ENCODE measurements around the gene ARHGEF40. TPM values are rescaled to one million over a fixed set of nuclear protein-coding genes. Genes with fewer than 3 reads are reported as not detected.

ARHGEF40 gene
- total and polyA plus RNA-seq, 7 donors, result 6.8 to 18.7 (median 10.1) TPM

- Histone ChIP-seq H3K27me3 (ENCODE audit: insufficient read depth in 3 of 3, low read length in 2 of 3) (no peaks in the 10 kb centered on the region), H3K36me3 (ENCODE audit: insufficient read depth in 1 of 2, low read depth in 1 of 2) (no peaks in the 10 kb centered on the region), H3K27ac (peak overlapping the region; percentile 67), H3K9me3 (no peaks in the 10 kb centered on the region), H3K4me3 (peak overlapping the region; percentile 74), H3K4me1 (peaks cover 24% of the 10 kb centered on the region)
- ATAC-seq (no peak), DNase-seq (no peak)
- TF ChIP-seq CTCF (IDR thresholded peaks at IDR 0.05), result no peak
- intact Hi-C loops (cut with DNase I), result loop anchor here in 1 of 2 donors (10.0 kb wide), 1 partner anchor 414 kb away; the partner anchor contains the start of genes ANG and RNASE4
- WGBS, 3 donors, result 5 to 12% (median 7%) methylated on average over 16 of the region's 16 CpGs
Observed at GRCh38 chr14:21098892-21099595, 28.9 kb downstream of the ARHGEF40 start.

GRCh38 chr14:21099596-21099985 lies 29.5 kb downstream of the ARHGEF40 start:
- no peak for TF ChIP-seq CTCF (IDR thresholded peaks at IDR 0.05)
- no peaks in the 10 kb centered on the region for H3K36me3 ChIP-seq (ENCODE audit: insufficient read depth in 1 of 2, low read depth in 1 of 2)
- 59 to 71% (median 69%) methylated on average over 5 of the region's 5 CpGs for WGBS, 3 donors
- H3K27ac ChIP-seq, result peak overlapping the region; percentile 67
- peak overlapping the region; percentile 74 for H3K4me3 ChIP-seq
- ATAC-seq (no peak), DNase-seq (no peak)
- H3K9me3 ChIP-seq, result no peaks in the 10 kb centered on the region
- no peaks in the 10 kb centered on the region for H3K27me3 ChIP-seq (ENCODE audit: insufficient read depth in 3 of 3, low read length in 2 of 3)
- intact Hi-C loops (cut with DNase I), result loop anchor here in 1 of 2 donors (10.0 kb wide), 1 partner anchor 415 kb away; the partner anchor contains the start of genes ANG and RNASE4
- H3K4me1 ChIP-seq, result peaks cover 25% of the 10 kb centered on the region

- no peak within 1 kb of the TSS for H3K27ac ChIP-seq
- no peaks in the 10 kb centered on the region for H3K36me3 ChIP-seq (ENCODE audit: insufficient read depth in 1 of 2, low read depth in 1 of 2)
- no peaks in the 10 kb centered on the region for H3K9me3 ChIP-seq
- no peaks in the 10 kb centered on the region for H3K27me3 ChIP-seq (ENCODE audit: insufficient read depth in 3 of 3, low read length in 2 of 3)
- DNase-seq (no peak), ATAC-seq (no peak)
- WGBS, 3 donors, result 86 to 93% (median 88%) methylated on average over 5 of the region's 5 CpGs
- H3K4me1 ChIP-seq, result peaks cover 37% of the 10 kb centered on the region
- no peak within 1 kb of the TSS for H3K4me3 ChIP-seq
- intact Hi-C loops (cut with DNase I), result loop anchor here (5.0 to 10.0 kb wide), 3 partner anchors 34 to 639 kb away; partner anchors contain the start of genes ANG (in 1 of the 2), PIP4P1 (in 1 of the 2) and RNASE4 (in 1 of the 2)
- TF ChIP-seq CTCF (IDR thresholded peaks at IDR 0.05), result no peak
Observed at GRCh38 chr14:21100931-21101330, 30.8 kb downstream of the ARHGEF40 start, which contains the start of gene TMEM253. TMEM253 (plus strand) TSS chr14:21101066; CDS start chr14:21101344, 278 bp downstream.

GRCh38 chr14:21101802-21102413 lies 31.8 kb downstream of the ARHGEF40 start:
- 85 to 92% (median 88%) methylated on average over 8 of the region's 8 CpGs for WGBS, 3 donors
- intact Hi-C loops (cut with DNase I), result loop anchor here (5.0 to 10.0 kb wide), 3 partner anchors 35 to 640 kb away; partner anchors contain the start of genes ANG (in 1 of the 2), PIP4P1 (in 1 of the 2) and RNASE4 (in 1 of the 2)
- no peak overlapping the region for H3K27ac ChIP-seq
- H3K4me3 ChIP-seq, result no peak overlapping the region
- DNase-seq, result no peak
- H3K36me3 ChIP-seq (ENCODE audit: insufficient read depth in 1 of 2, low read depth in 1 of 2), result no peaks in the 10 kb centered on the region
- TF ChIP-seq CTCF (IDR thresholded peaks at IDR 0.05), result no peak
- ATAC-seq, result no peak
- peaks cover 40% of the 10 kb centered on the region for H3K4me1 ChIP-seq
- H3K9me3 ChIP-seq, result no peaks in the 10 kb centered on the region
- no peaks in the 10 kb centered on the region for H3K27me3 ChIP-seq (ENCODE audit: insufficient read depth in 3 of 3, low read length in 2 of 3)
